H7 (cell line): ENCODE results near the gene KPNA1. TPM values are rescaled to one million over a fixed set of nuclear protein-coding genes. Genes with fewer than 3 reads are reported as not detected.
"Not testable (repeated sequence)": the region's sequence is repeated elsewhere in the genome, so short reads cannot be mapped to it uniquely, and the experiment has no call there.

Experiments used
- DNase-seq: peaks from one replicate; pipeline ENCODE4 v3.0.0; 2012
- H3K27me3 ChIP-seq: 2 replicates; pipeline ENCODE4 v1.6.0; 2011; ENCODE audit warnings: mild to moderate bottlenecking, low read length; ENCODE audit not compliant: control insufficient read depth, insufficient read depth
- H3K36me3 ChIP-seq: replicated peaks from 2 replicates; pipeline ENCODE4 v1.5.1; 2011; ENCODE audit warnings: low read length; ENCODE audit not compliant: control insufficient read depth, insufficient read depth
- H3K4me3 ChIP-seq: 2 replicates; pipeline ENCODE4 v1.5.1; 2011; ENCODE audit warnings: low read depth, mild to moderate bottlenecking, control low read depth, low read length, moderate library complexity; ENCODE audit not compliant: insufficient read depth
- total RNA-seq: library from RNA; depleted of rRNA; stranded (reverse); fragments of >200 nt; shearing (Covaris generic); gene quantifications from 2 replicates; pipeline ENCODE4 v1.2.3, GENCODE V29; 2014

KPNA1 gene
- total RNA-seq, 1 experiment from 2014 or later = 20.4 TPM

- H3K36me3 ChIP-seq, DNase-seq, H3K4me3 ChIP-seq, H3K27me3 ChIP-seq: not testable (repeated sequence)
These were observed 70.8 kb downstream of the KPNA1 start for GRCh38 chr3:122443762-122444490.

- no peak overlapping the region for H3K4me3 ChIP-seq
- DNase-seq = peak; percentile 40
- peaks cover 8% of the 10 kb centered on the region for H3K36me3 ChIP-seq
- H3K27me3 ChIP-seq = no peaks in the 10 kb centered on the region
These were observed 71.6 kb downstream of the KPNA1 start for GRCh38 chr3:122443090-122443489.

GRCh38 chr3:122435950-122436349 is 78.8 kb downstream of the KPNA1 start:
- no peak overlapping the region for H3K4me3 ChIP-seq
- no peaks in the 10 kb centered on the region for H3K27me3 ChIP-seq
- peaks cover 20% of the 10 kb centered on the region for H3K36me3 ChIP-seq
- no peak for DNase-seq

DNA sequence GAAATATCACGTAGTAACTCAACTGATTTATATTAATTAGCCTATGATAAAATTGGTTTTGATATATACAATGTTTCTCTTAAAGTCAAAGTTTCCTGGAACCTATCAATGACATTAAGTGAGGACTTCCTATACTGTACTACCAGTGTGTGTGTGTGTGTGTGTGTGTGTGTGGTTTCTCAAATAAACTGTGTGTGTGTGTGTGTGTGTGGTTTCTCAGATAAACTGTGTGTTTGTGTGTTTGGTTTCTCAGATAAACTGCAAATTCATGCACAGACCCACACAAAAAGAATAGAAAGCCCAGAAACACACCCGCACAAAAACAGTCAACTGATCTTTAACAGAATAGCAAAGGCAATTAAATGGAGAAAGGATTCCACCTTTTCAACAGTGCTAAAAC is 84.4 kb downstream of the KPNA1 start:
- no peak for DNase-seq
- no peak overlapping the region for H3K4me3 ChIP-seq
- peaks cover 16% of the 10 kb centered on the region for H3K36me3 ChIP-seq
- H3K27me3 ChIP-seq = no peaks in the 10 kb centered on the region

DNA sequence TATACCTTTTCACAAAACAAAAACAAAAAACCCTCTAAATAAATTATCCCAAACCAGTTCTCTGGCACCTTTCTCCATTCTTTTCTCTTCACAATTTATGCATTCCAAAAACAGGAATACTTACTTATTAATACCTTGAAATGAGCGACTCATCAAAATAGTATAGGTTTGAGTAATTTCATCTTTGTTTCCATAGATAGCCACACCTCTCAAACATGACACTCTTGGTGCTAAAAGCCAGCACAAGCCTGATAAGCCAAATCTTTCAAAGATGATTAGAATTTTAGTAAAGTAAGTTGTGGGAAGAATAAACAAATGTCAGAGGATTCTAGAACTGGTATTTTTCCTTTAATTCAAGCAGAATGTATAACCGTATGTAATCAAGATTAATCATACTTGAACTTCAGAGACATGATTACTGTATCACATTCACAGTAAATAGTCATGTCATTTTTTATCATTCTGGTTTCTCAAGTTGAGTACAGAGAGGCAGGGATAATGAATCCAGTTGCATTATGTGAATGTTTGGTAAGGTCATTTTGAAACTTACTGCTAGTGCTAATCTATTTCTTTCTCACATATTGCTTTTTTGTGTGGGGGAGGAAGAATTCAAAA is 86.8 kb downstream of the KPNA1 start:
- no peaks in the 10 kb centered on the region for H3K27me3 ChIP-seq
- DNase-seq = no peak
- peaks cover 15% of the 10 kb centered on the region for H3K36me3 ChIP-seq
- no peak overlapping the region for H3K4me3 ChIP-seq

- Histone ChIP-seq H3K36me3 (peaks cover 7% of the 10 kb centered on the region), H3K27me3 (no peaks in the 10 kb centered on the region), H3K4me3 (no peak overlapping the region)
- DNase-seq = no peak
These were observed 92.9 kb downstream of the KPNA1 start for GRCh38 chr3:122421836-122422235.

DNA sequence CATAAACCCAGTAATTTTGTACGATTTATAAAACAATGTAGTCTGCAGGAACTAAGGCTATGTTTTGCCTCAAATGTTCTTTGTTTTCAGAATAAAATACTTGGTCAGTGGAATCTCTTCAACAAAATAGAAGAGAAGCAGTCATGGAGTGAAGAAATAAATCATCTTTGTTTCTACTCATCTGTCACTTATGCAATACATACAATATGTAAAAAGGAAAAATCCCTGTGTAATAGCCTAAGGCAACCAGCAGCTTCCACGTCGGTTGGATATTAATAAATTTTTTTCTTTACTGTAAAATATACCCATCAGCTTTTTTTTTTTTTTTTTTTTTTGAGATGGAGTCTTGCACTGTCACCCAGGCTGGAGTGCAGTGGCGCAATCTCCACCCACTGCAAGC is 93.6 kb downstream of the KPNA1 start:
- H3K4me3 ChIP-seq = no peak overlapping the region
- no peak for DNase-seq
- H3K27me3 ChIP-seq = no peaks in the 10 kb centered on the region
- peaks cover 2% of the 10 kb centered on the region for H3K36me3 ChIP-seq

DNA sequence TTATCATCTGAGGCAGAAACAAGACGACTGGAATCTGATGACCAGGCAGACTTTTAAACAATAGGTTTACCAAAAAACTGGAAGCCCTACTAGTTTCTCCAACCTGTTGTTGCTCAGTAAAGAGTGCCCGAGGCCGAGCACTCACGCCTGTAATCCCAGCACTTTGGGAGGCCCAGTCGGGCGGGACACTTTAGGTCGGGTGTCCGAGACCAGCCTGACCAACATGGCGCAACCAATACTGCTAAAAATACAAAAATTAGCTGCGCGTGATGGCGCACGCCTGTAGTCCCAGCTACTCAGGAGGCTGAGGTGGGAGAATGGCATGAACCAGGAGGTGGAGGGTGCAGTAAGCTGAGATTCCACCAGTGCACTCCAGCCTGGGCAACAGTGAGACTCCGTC is 97.8 kb downstream of the KPNA1 start:
- H3K27me3 ChIP-seq = no peaks in the 10 kb centered on the region
- no peak for DNase-seq
- H3K36me3 ChIP-seq = no peaks in the 10 kb centered on the region; the same call in none of the 2 replicates
- H3K4me3 ChIP-seq = peak overlapping the region; percentile 81

- peak; percentile 93 for DNase-seq
- Histone ChIP-seq H3K27me3 (no peaks in the 10 kb centered on the region), H3K36me3 (no peaks in the 10 kb centered on the region; the same call in none of the 2 replicates), H3K4me3 (peak within 1 kb of the TSS; percentile 81)
These were observed 98.7 kb downstream of the KPNA1 start, which contains the start of gene WDR5B for GRCh38 chr3:122415762-122416654. WDR5B (minus strand) TSS chr3:122416062; CDS start chr3:122415528, 534 bp downstream.

GRCh38 chr3:122415104-122415744 is 99.5 kb downstream of the KPNA1 start:
- peak; percentile 60 for DNase-seq
- Histone ChIP-seq H3K4me3 (peak overlapping the region; percentile 81), H3K36me3 (no peaks in the 10 kb centered on the region; the same call in none of the 2 replicates), H3K27me3 (no peaks in the 10 kb centered on the region)

GRCh38 chr3:122414391-122414790 is 100.3 kb downstream of the KPNA1 start:
- no peaks in the 10 kb centered on the region for H3K27me3 ChIP-seq
- no peak for DNase-seq
- no peak overlapping the region for H3K4me3 ChIP-seq
- H3K36me3 ChIP-seq = peaks cover 1% of the 10 kb centered on the region

GRCh38 chr3:122410639-122411038 is 104.1 kb downstream of the KPNA1 start:
- no peak for DNase-seq
- Histone ChIP-seq H3K4me3 (no peak overlapping the region), H3K27me3 (no peaks in the 10 kb centered on the region), H3K36me3 (peaks cover 3% of the 10 kb centered on the region)

GRCh38 chr3:122410111-122410510 is 104.6 kb downstream of the KPNA1 start:
- Histone ChIP-seq H3K36me3 (peaks cover 3% of the 10 kb centered on the region), H3K27me3 (no peaks in the 10 kb centered on the region), H3K4me3 (no peak overlapping the region)
- no peak for DNase-seq

- Histone ChIP-seq H3K27me3 (no peaks in the 10 kb centered on the region), H3K36me3 (peaks cover 4% of the 10 kb centered on the region), H3K4me3 (no peak overlapping the region)
- no peak for DNase-seq
These were observed 105.3 kb downstream of the KPNA1 start for GRCh38 chr3:122409446-122409845.
